PC-3 (cell line): ENCODE measurements around the gene HMCN1. TPM values are rescaled to one million over a fixed set of nuclear protein-coding genes. Genes with fewer than 3 reads are reported as not detected.

Experiments
- ATAC-seq: fragments of 200-7000 bp; cut with Tn5 transposase; 2 replicates; pipeline ENCODE4 v1.9.1; 2020; ENCODE audit warnings: mild to moderate bottlenecking, moderate library complexity
- BruUV-seq: library from RNA; stranded (reverse); fragments of 400-500 nt; replicated peaks from 2 replicates; lab custom pipeline; 2021; lab: Mats Ljungman, UMichigan
- CTCF ChIA-PET: fragments of 300-600 bp; sonication (Branson Sonifier 250); formaldehyde crosslinking; loops from one replicate; lab custom pipeline; 2022; ENCODE audit warnings: antibody characterized with exemption; lab: Charles Lee
- POLR2A ChIA-PET: fragments of 300-600 bp; sonication (Branson Sonifier 250); formaldehyde crosslinking; loops from one replicate; lab custom pipeline; 2022; ENCODE audit warnings: antibody characterized with exemption; ENCODE audit not compliant: unreplicated experiment; lab: Charles Lee
- DNase-seq: peaks from one replicate; pipeline ENCODE4 v3.0.0-alpha.2; 2015
- H2AFZ ChIP-seq: fragments of 300-600 bp; sonication (generic); 2 replicates; pipeline ENCODE4 v1.6.0; 2016; ENCODE audit warnings: antibody characterized with exemption, low read length
- H3F3A ChIP-seq: fragments of 300-600 bp; sonication (generic); one replicate; pipeline ENCODE4 v1.6.0; 2017; ENCODE audit warnings: antibody characterized with exemption, low read length, control low read depth, mild to moderate bottlenecking; ENCODE audit not compliant: unreplicated experiment
- H3K27ac ChIP-seq: fragments of 300-600 bp; sonication (generic); 2 replicates; pipeline ENCODE4 v1.5.1; 2016; ENCODE audit warnings: mild to moderate bottlenecking, low read length
- H3K27me3 ChIP-seq: fragments of 300-600 bp; sonication (generic); 2 replicates; pipeline ENCODE4 v1.6.1; 2016; ENCODE audit warnings: low read length, mixed read lengths
- H3K36me3 ChIP-seq: fragments of 300-600 bp; sonication (generic); 2 replicates; pipeline ENCODE4 v1.6.1; 2016; ENCODE audit warnings: low read depth, mixed run types, low read length, mixed read lengths
- H3K4me1 ChIP-seq: fragments of 300-600 bp; sonication (generic); 2 replicates; pipeline ENCODE4 v1.5.1; 2016; ENCODE audit warnings: low read length; ENCODE audit not compliant: insufficient read depth
- H3K4me2 ChIP-seq: fragments of 300-600 bp; sonication (generic); 2 replicates; pipeline ENCODE4 v1.6.0; 2016; ENCODE audit warnings: low read length
- H3K4me3 ChIP-seq: fragments of 300-600 bp; sonication (generic); 2 replicates; pipeline ENCODE4 v1.5.1; 2016; ENCODE audit warnings: mild to moderate bottlenecking, low read length, mixed read lengths
- H3K79me2 ChIP-seq: fragments of 300-600 bp; sonication (generic); 2 replicates; pipeline ENCODE4 v1.6.1; 2017; ENCODE audit warnings: low read length, mixed read lengths
- H3K9ac ChIP-seq: fragments of 300-600 bp; sonication (generic); 2 replicates; pipeline ENCODE4 v1.6.0; 2016; ENCODE audit warnings: mild to moderate bottlenecking, low read length
- H3K9me2 ChIP-seq: fragments of 300-600 bp; sonication (generic); replicated peaks from 2 replicates; pipeline ENCODE4 v1.6.1; 2016; ENCODE audit warnings: mixed run types, low read length, mixed read lengths
- H3K9me3 ChIP-seq: fragments of 300-600 bp; sonication (generic); 2 replicates; pipeline ENCODE4 v1.6.1; 2016; ENCODE audit warnings: low read length, mixed read lengths
- H4K20me1 ChIP-seq: fragments of 300-600 bp; sonication (generic); 2 replicates; pipeline ENCODE4 v1.6.1; 2016; ENCODE audit warnings: low read length, mixed read lengths
- EZH2 ChIP-seq: fragments of 300-600 bp; sonication (generic); IDR thresholded peaks from one replicate; pipeline ENCODE4 v1.6.1; 2017; ENCODE audit warnings: antibody characterized with exemption, mild to moderate bottlenecking, low read length; ENCODE audit not compliant: unreplicated experiment
- EZH2phosphoT487 ChIP-seq: fragments of 300-600 bp; sonication (generic); IDR thresholded peaks from 2 replicates; pipeline ENCODE4 v1.6.1; 2018; ENCODE audit warnings: mild to moderate bottlenecking, antibody characterized with exemption, low read length, borderline replicate concordance
- intact Hi-C: fragments of 100-400 bp; cut with micrococcal nuclease; formaldehyde crosslinking; loops from 2 replicates; pipeline ENCODE4 v1.9.0; 2023
- total RNA-seq: library from RNA; depleted of rRNA; stranded (reverse); fragments of >200 nt; gene quantifications from 2 replicates; pipeline ENCODE4 v1.2.3, GENCODE V29; 2014
- TF ChIP-seq, protein P1 (sequence below): fragments of 300-600 bp; sonication (generic); conservative IDR thresholded peaks from 2 replicates; pipeline ENCODE4 v1.5.1; 2017; ENCODE audit warnings: antibody characterized with exemption, low read depth, mild to moderate bottlenecking, low read length

The HMCN1 gene
- total RNA-seq, 1 experiment from 2014 or later = 0.66 TPM

DNA sequence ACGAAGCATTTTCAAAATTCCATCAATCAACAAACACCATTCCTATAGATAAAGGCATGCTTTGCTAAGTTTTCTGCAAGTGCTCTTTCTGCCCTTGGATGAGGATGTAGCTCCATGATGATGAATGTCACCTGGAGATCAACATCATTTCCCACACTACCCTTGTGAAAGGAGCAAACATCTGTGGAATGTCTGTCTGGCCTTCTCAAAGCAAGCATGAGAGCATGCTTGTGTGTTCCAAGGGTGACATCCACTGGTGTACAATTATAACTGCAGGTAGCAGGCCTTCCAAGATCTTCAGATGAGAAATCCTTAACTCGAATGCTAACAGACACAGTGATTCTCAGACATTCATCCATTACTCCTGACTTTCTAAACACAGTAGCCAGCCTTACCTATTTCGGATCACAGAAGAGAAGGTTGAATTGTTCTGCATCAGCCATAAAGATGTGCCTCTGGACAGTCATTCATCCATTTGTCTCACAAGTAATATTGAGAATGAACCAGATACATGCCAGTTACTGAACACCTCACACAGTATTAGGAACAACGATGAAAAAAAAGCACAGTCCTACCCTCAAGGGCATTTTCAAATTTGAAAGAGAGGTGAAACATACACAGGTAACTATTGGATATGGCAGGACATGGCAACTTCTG is 478.5 kb downstream of the HMCN1 start:
- CTCF ChIA-PET = interaction anchor here (0.6 to 1.3 kb wide), 5 partner anchors 30 to 492 kb away, joined by 3 to 13 read pairs (median 3); no protein-coding TSS in a partner anchor
- Histone ChIP-seq H4K20me1 (no peaks in the 10 kb centered on the region), H2AFZ (peak overlapping the region; percentile 68), H3K9me2 (no peaks in the 10 kb centered on the region), H3K9ac (no peak overlapping the region), H3F3A (no peaks in the 10 kb centered on the region), H3K79me2 (no peaks in the 10 kb centered on the region), H3K4me2 (no peak overlapping the region), H3K4me3 (no peak overlapping the region), H3K36me3 (no peaks in the 10 kb centered on the region), H3K4me1 (0 out of 2 replicates have a peak, but pooled peaks cover 5% of the 10 kb centered on the region), H3K27me3 (no peaks in the 10 kb centered on the region), H3K9me3 (no peaks in the 10 kb centered on the region), H3K27ac (no peak overlapping the region)
- POLR2A ChIA-PET = no interaction called here
- peak; percentile 82 for ATAC-seq
- DNase-seq = peak; percentile 82
- TF ChIP-seq, protein P1, sequence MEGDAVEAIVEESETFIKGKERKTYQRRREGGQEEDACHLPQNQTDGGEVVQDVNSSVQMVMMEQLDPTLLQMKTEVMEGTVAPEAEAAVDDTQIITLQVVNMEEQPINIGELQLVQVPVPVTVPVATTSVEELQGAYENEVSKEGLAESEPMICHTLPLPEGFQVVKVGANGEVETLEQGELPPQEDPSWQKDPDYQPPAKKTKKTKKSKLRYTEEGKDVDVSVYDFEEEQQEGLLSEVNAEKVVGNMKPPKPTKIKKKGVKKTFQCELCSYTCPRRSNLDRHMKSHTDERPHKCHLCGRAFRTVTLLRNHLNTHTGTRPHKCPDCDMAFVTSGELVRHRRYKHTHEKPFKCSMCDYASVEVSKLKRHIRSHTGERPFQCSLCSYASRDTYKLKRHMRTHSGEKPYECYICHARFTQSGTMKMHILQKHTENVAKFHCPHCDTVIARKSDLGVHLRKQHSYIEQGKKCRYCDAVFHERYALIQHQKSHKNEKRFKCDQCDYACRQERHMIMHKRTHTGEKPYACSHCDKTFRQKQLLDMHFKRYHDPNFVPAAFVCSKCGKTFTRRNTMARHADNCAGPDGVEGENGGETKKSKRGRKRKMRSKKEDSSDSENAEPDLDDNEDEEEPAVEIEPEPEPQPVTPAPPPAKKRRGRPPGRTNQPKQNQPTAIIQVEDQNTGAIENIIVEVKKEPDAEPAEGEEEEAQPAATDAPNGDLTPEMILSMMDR = peak; percentile 89
- TF ChIP-seq EZH2phosphoT487 (no peak), EZH2 (no peak)
- no TSS peak for BruUV-seq
- intact Hi-C loops = loop anchor here (1.0 to 5.0 kb wide), 3 partner anchors 215 to 493 kb away; no protein-coding TSS in a partner anchor

GRCh38 chr1:186213225-186213607 is 479.0 kb downstream of the HMCN1 start:
- no peak overlapping the region for H3K9ac ChIP-seq
- no peak overlapping the region for H3K4me3 ChIP-seq
- no peak overlapping the region for H2AFZ ChIP-seq
- H3F3A ChIP-seq = no peaks in the 10 kb centered on the region
- H3K9me3 ChIP-seq = no peaks in the 10 kb centered on the region
- ATAC-seq = no peak
- no peaks in the 10 kb centered on the region for H3K36me3 ChIP-seq
- H3K79me2 ChIP-seq = no peaks in the 10 kb centered on the region
- ChIA-PET CTCF (interaction anchor here (1.3 kb wide), 1 partner anchor 57 kb away, joined by 13 read pairs; no protein-coding TSS in a partner anchor), POLR2A (no interaction called here)
- intact Hi-C loops = loop anchor here (5.0 kb wide), 1 partner anchor 216 kb away; no protein-coding TSS in a partner anchor
- no peaks in the 10 kb centered on the region for H4K20me1 ChIP-seq
- TF ChIP-seq, protein P1 = no peak
- TF ChIP-seq EZH2phosphoT487 (no peak), EZH2 (no peak)
- no peaks in the 10 kb centered on the region for H3K9me2 ChIP-seq
- 0 out of 2 replicates have a peak, but pooled peaks cover 5% of the 10 kb centered on the region for H3K4me1 ChIP-seq
- BruUV-seq = no TSS peak
- no peak for DNase-seq
- no peaks in the 10 kb centered on the region for H3K27me3 ChIP-seq
- H3K4me2 ChIP-seq = no peak overlapping the region
- H3K27ac ChIP-seq = no peak overlapping the region

- Histone ChIP-seq H2AFZ (no peak overlapping the region), H3K27me3 (no peaks in the 10 kb centered on the region), H3K79me2 (no peaks in the 10 kb centered on the region), H3K36me3 (no peaks in the 10 kb centered on the region), H3F3A (no peaks in the 10 kb centered on the region), H3K27ac (no peak overlapping the region), H3K9ac (no peak overlapping the region), H4K20me1 (no peaks in the 10 kb centered on the region), H3K4me3 (no peak overlapping the region), H3K4me2 (no peak overlapping the region), H3K9me2 (no peaks in the 10 kb centered on the region), H3K4me1 (0 out of 2 replicates have a peak, but pooled peaks cover 5% of the 10 kb centered on the region), H3K9me3 (no peaks in the 10 kb centered on the region)
- ATAC-seq (no peak), DNase-seq (no peak)
- intact Hi-C loops = loop anchor here (5.0 kb wide), 1 partner anchor 217 kb away; no protein-coding TSS in a partner anchor
- TF ChIP-seq EZH2 (no peak), EZH2phosphoT487 (no peak)
- TF ChIP-seq, protein P1 = no peak
- POLR2A ChIA-PET = no interaction called here
- BruUV-seq = no TSS peak
- CTCF ChIA-PET = no interaction called here
These were observed 480.6 kb downstream of the HMCN1 start for GRCh38 chr1:186214791-186215190.
